Lung (tissue), 12 donors: ENCODE results near the gene PLPPR1. TPM values are rescaled to one million over a fixed set of nuclear protein-coding genes. Genes with fewer than 3 reads are reported as not detected.

ENCODE experiments used
- ATAC-seq: fragments of 200-7000 bp; cut with Tn5 transposase; one replicate; pipeline ENCODE4 v1.9.1; 2020; ENCODE audit warnings: moderate number of reproducible peaks; ENCODE audit not compliant: insufficient read depth, low FRiP score
- DNase-seq, 3 donors: peaks; one replicate each; pipeline ENCODE4 v3.0.0-alpha.2; 2013 to 2017
- H3K27ac ChIP-seq, 2 donors: one replicate each; pipeline ENCODE4 v1.5.1; 2013; ENCODE audit warnings: mild to moderate bottlenecking in 2 of 2, moderate library complexity in 2 of 2, control low read depth in 1 of 2, inconsistent platforms in 1 of 2, low read depth in 1 of 2, low read length in 1 of 2
- H3K27me3 ChIP-seq, 3 donors: one replicate each; pipeline ENCODE4 v1.5.1; 2013; ENCODE audit warnings: low read length in 2 of 3; ENCODE audit not compliant: control insufficient read depth in 3 of 3, insufficient read depth in 3 of 3
- H3K36me3 ChIP-seq, 4 donors: one replicate each; pipeline ENCODE4 v1.5.1; 2013; ENCODE audit warnings: low read length in 4 of 4, mild to moderate bottlenecking in 1 of 4, moderate library complexity in 1 of 4; ENCODE audit not compliant: control insufficient read depth in 4 of 4, insufficient read depth in 4 of 4
- H3K4me1 ChIP-seq, 5 donors: one replicate each; pipeline ENCODE4 v1.5.1; 2013; ENCODE audit warnings: low read length in 5 of 5, mild to moderate bottlenecking in 2 of 5, moderate library complexity in 1 of 5; ENCODE audit not compliant: control insufficient read depth in 5 of 5, insufficient read depth in 5 of 5
- H3K4me3 ChIP-seq: one replicate; pipeline ENCODE4 v1.5.1; 2013; ENCODE audit warnings: mild to moderate bottlenecking, control low read depth, moderate library complexity
- H3K9ac ChIP-seq, 2 donors: one replicate each; pipeline ENCODE4 v1.5.1; 2013; ENCODE audit warnings: low read length in 2 of 2, control low read depth in 1 of 2; ENCODE audit not compliant: insufficient read depth in 1 of 2
- H3K9me3 ChIP-seq, 4 donors: one replicate each; pipeline ENCODE4 v1.5.1; 2013; ENCODE audit warnings: low read length in 3 of 4, mild to moderate bottlenecking in 1 of 4, moderate library complexity in 1 of 4; ENCODE audit not compliant: control insufficient read depth in 4 of 4, insufficient read depth in 3 of 4
- CTCF ChIP-seq: IDR thresholded peaks from 2 replicates; pipeline ENCODE4 v1.5.1; 2012; ENCODE audit warnings: mild to moderate bottlenecking; ENCODE audit errors: control extremely low read depth, extremely low read depth
- WGBS, 2 donors: extraction: QIAGEN DNeasy Blood & Tissue Kit; methylation state at CpG; one replicate each; pipeline ENCODE4 v1.1.7; 2013; 5-methylcytosine and 5-hydroxymethylcytosine counted together
- polyA plus RNA-seq, 2 donors: library from polyadenylated mRNA; stranded (reverse); fragments of 200-250 nt; gene quantifications; one replicate each; pipeline ENCODE4 v1.2.1, GENCODE V29; 2013
- total RNA-seq, 2 donors: library from RNA; depleted of rRNA in 1 of 2; stranded (reverse); fragments of >200 nt in 1 of 2; gene quantifications; one replicate each; pipeline ENCODE4 v1.2.1, GENCODE V29; 2014 to 2021
- donor health status: control.
- donor health status: control.
- donor health status: Bipolar disorder and iron deficiency.
- donor health status: healthy.
- donor health status: DM: yes; HTN: yes; CAD: no.

The PLPPR1 gene
- total and polyA plus RNA-seq, 4 donors, result 0.91 to 8.4 (median 3.7) TPM

- ATAC-seq (no peak), DNase-seq (peak in 1 of 3 donors; percentile 30)
- Histone ChIP-seq H3K36me3 (no peaks in the 10 kb centered on the region), H3K9me3 (peaks cover 0 to under 1% (median 0%) of the 10 kb centered on the region in 4 donors), H3K9ac (no peak overlapping the region), H3K27ac (no peak overlapping the region), H3K4me3 (no peak overlapping the region), H3K27me3 (no peaks in the 10 kb centered on the region), H3K4me1 (no peaks in the 10 kb centered on the region)
- no peak for TF ChIP-seq CTCF
- WGBS, 2 donors, result 7 to 17% methylated on average over 1 of the region's 1 CpG
Measured at GRCh38 chr9:101229606-101230005, 201.1 kb downstream of the PLPPR1 start.

DNA sequence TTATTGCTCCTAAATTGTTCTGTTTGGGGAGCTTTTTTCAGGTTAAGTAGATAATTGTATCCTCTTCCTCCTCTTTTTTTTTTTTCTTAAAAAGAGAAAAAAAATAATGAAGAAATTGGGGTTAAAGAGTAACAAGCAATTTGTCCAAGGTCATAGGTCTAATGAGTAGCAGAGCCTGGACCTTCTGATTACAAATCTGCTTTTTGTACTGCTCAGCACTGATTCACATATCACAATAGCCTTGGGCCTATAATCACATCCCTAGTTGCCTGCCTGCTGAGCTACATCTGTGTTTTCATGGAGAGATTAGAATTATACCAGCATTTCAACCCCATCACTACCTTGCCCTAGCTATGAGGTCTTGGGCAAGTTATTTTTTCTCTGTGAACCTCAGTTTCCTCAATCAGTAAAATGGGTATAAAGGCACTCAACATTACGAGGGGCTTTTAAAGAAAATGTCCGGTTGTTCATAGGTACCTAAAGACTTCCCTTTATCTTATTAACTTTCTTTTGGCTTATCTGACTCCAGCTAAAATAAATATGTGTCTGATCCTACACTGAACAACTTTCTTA lies 204.0 kb downstream of the PLPPR1 start:
- 91 to 94% methylated on average over 2 of the region's 2 CpGs for WGBS, 2 donors
- TF ChIP-seq CTCF, result no peak
- Histone ChIP-seq H3K9me3 (no peaks in the 10 kb centered on the region), H3K27me3 (no peaks in the 10 kb centered on the region), H3K36me3 (no peaks in the 10 kb centered on the region), H3K9ac (no peak overlapping the region), H3K4me1 (no peaks in the 10 kb centered on the region), H3K27ac (no peak overlapping the region), H3K4me3 (no peak overlapping the region)
- no peak for ATAC-seq
- no peak for DNase-seq

GRCh38 chr9:101235105-101235866 lies 206.8 kb downstream of the PLPPR1 start:
- 30 to 40% methylated on average over 6 of the region's 6 CpGs for WGBS, 2 donors
- H3K9ac ChIP-seq, result no peak overlapping the region
- no peaks in the 10 kb centered on the region for H3K9me3 ChIP-seq
- no peaks in the 10 kb centered on the region for H3K27me3 ChIP-seq
- no peak overlapping the region for H3K27ac ChIP-seq
- H3K36me3 ChIP-seq, result no peaks in the 10 kb centered on the region
- no peaks in the 10 kb centered on the region for H3K4me1 ChIP-seq
- no peak overlapping the region for H3K4me3 ChIP-seq
- peak in 2 of 3 donors; percentile 46 to 65 for DNase-seq
- no peak for ATAC-seq
- TF ChIP-seq CTCF, result no peak
